ENCODE results near the gene ATAD1.
A peak's percentile ranks its signal among the peaks of the same experiment; 100 is the strongest.

DNA sequence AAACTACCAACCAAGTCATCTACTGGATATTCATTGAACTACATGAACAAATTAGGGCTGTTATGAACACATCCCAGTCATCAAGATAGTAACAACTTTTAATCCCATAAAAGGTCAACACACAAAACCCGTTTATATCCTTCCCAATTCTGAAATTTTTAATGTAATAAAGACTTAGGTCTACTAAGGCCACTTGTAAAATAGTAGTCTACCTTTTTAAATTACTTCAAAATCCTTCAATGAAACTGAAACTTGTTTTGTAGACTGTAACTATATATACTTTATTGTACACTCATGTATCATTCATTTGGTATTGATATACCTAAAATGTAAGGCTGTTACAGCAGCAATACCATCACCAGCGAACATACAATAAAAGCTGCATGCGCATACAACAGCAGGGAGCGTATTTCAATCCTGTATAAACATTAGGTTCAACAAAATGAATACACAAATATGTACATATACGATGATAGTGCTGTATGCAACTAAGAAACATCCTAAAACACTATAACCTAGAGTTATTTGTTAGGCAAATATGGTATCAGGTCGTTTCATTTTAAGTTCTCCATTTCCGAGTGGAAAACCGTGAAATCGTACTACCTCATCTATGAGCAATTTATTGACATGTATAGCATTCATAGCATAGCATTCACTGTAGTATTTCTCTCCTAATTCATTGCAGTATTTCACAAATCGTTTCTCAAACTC lies 973 bp downstream of the ATAD1 start:
- TF ChIP-seq EZH2phosphoT487 (IDR thresholded peaks at IDR 0.05; ENCODE audit: borderline replicate concordance, low read length) (no peak), CTCF (conservative IDR thresholded peaks at IDR 0.05; ENCODE audit: low read depth, low read length) (0 out of 2 replicates have a peak, but pooled peaks have one; percentile 14)

All from PC-3 (cell line).